ENCODE measurements around the gene GRIN2B.

The GRIN2B gene

GRCh38 chr12:13956060-13956590, 25.3 kb downstream of the GRIN2B start:
- no peak for DNase-seq

- no peak for DNase-seq
These were observed 29.3 kb downstream of the GRIN2B start for GRCh38 chr12:13952096-13952495.

- DNase-seq, result no peak
These were observed 30.9 kb downstream of the GRIN2B start for GRCh38 chr12:13950502-13950901.

- DNase-seq, result no peak
These were observed 32.8 kb downstream of the GRIN2B start for GRCh38 chr12:13948621-13949020.

GRCh38 chr12:13947276-13947946, 34.0 kb downstream of the GRIN2B start:
- DNase-seq, result no peak

- DNase-seq, result no peak
These were observed 35.8 kb downstream of the GRIN2B start for GRCh38 chr12:13945641-13946040.

GRCh38 chr12:13945236-13945635, 36.2 kb downstream of the GRIN2B start:
- DNase-seq, result no peak

GRCh38 chr12:13942826-13943225, 38.6 kb downstream of the GRIN2B start:
- no peak for DNase-seq

- peak; percentile 47 for DNase-seq
These were observed 39.8 kb downstream of the GRIN2B start for GRCh38 chr12:13941258-13942249.

GRCh38 chr12:13940335-13940865, 41.0 kb downstream of the GRIN2B start:
- DNase-seq, result no peak

- no peak for DNase-seq
These were observed 43.7 kb downstream of the GRIN2B start for GRCh38 chr12:13937735-13938134.

- DNase-seq, result no peak
These were observed 46.2 kb downstream of the GRIN2B start for GRCh38 chr12:13935169-13935568.

All from T1000 (cell line).